ENCODE results near the gene SLC25A22. TPM values are rescaled to one million over a fixed set of nuclear protein-coding genes. Genes with fewer than 3 reads are reported as not detected.

The SLC25A22 gene
- total and polyA plus RNA-seq, 4 experiments from 2014 or later = 9.4 to 24.1 (median 18.7) TPM

DNA sequence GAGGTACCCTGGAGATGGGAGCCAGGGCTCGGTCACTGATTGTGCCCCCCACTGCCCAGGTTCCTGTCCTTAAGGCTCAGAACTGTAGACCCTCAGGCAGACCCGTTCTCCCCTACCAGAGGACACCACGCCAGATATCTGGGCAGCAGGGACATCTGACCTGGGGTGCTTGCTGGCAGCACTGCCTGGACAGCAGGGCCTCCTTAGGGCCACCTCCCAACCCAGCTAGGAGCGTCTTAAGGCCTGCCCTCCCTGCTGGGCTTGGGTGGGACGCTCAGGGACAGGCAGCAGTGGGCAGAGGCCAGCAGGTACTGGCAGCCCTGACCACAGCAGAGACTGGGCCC is 41.2 kb upstream of the SLC25A22 start:
- H3K4me3 Mint-ChIP-seq = no peak overlapping the region
- ChIA-PET CTCF (ENCODE audit: partially characterized antibody) (no interaction called here), POLR2A (ENCODE audit: partially characterized antibody) (no interaction called here)

DNA sequence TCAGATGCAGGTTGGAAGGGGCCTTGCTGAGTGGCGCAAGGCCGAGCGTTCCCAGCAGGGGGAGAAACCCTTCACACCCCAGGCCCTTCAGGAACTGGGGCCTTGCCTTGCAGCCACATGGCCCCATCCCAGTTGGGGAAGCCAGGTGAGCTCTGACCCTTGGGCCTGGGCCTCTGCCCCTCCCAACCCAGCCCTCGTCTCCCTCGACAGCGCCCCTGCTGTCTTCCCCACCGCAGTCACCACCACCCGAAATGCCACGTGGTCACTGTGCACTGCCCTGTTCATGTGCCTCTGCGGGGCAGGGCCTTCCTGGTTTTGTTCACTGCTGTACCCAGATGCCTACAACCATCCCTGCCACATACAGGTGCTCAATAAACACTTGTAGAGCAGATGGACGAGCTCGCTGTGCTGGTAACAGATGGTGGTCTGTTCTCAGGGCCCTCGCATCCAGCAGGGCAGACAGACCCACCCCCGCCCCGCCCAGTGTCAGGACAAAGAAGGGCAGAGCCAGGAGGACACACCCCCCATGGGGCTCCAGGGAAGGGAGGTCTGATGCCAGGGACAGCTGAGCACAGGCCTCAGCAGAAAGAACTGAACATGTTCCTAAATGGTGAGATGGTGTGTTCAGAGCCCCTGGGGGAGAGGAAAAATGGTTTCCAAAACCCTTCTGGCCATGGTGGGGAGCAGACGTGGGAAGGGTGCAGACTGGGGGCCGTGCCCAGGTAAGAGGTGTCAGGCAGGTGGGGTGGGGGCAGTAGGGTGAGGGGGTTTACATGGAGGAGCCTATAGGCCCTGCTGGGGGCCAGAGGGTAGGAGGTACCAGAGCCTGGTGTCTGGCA is 40.6 kb upstream of the SLC25A22 start:
- Histone ChIP-seq H3K4me1 (ENCODE audit: insufficient read depth, low read length) (peaks cover 31% of the 10 kb centered on the region), H3K9me3 (ENCODE audit: control insufficient read depth in 1 of 2, low read length in 2 of 2) (no peaks in the 10 kb centered on the region), H3K27me3 (ENCODE audit: insufficient read depth, low read length) (no peaks in the 10 kb centered on the region), H3K27ac (ENCODE audit: low read depth, low read length) (no peak overlapping the region), H3K4me3 (ENCODE audit: low read length in 2 of 2) (no peak overlapping the region), H3K36me3 (ENCODE audit: insufficient read depth, low read length) (peaks cover 13% of the 10 kb centered on the region)
- Mint-ChIP-seq H3K4me3 (peak overlapping the region in 1 of 8 donors; percentile 52), H3K27ac (peak overlapping the region in 1 of 7 donors; percentile 37), H3K4me1 (peaks cover 4 to 32% (median 14%) of the 10 kb centered on the region in 4 donors), H3K9me3 (peaks cover 0 to 1% (median 0%) of the 10 kb centered on the region in 8 donors), H3K36me3 (peaks cover 0 to 17% of the 10 kb centered on the region in 2 donors), H3K27me3 (no peaks in the 10 kb centered on the region)
- POLR2A ChIA-PET (ENCODE audit: partially characterized antibody) = interaction anchor here (0.6 kb wide), 1 partner anchor 9 kb away, joined by 3 read pairs; no protein-coding TSS in a partner anchor
- CTCF ChIA-PET (ENCODE audit: partially characterized antibody) = no interaction called here
- intact Hi-C loops (cut with micrococcal nuclease) = no loop called here
- no peak for DNase-seq

More for the DNA sequence above, 41.2 kb upstream of the SLC25A22 start:
- Histone ChIP-seq H3K4me3 (ENCODE audit: low read length in 2 of 2) (no peak overlapping the region), H3K36me3 (ENCODE audit: insufficient read depth, low read length) (peaks cover 13% of the 10 kb centered on the region), H3K27ac (ENCODE audit: low read depth, low read length) (no peak overlapping the region), H3K27me3 (ENCODE audit: insufficient read depth, low read length) (no peaks in the 10 kb centered on the region), H3K4me1 (ENCODE audit: insufficient read depth, low read length) (peaks cover 31% of the 10 kb centered on the region), H3K9me3 (ENCODE audit: control insufficient read depth in 1 of 2, low read length in 2 of 2) (no peaks in the 10 kb centered on the region)
- H3K27me3 Mint-ChIP-seq = no peaks in the 10 kb centered on the region
- H3K4me1 Mint-ChIP-seq = peaks cover 4 to 29% (median 15%) of the 10 kb centered on the region in 4 donors
- intact Hi-C loops (cut with micrococcal nuclease) = no loop called here
- no peak for DNase-seq
- H3K9me3 Mint-ChIP-seq = peaks cover 0 to 1% (median 0%) of the 10 kb centered on the region in 8 donors
- peaks cover 0 to 17% of the 10 kb centered on the region in 2 donors for H3K36me3 Mint-ChIP-seq
- peak overlapping the region in 1 of 7 donors; percentile 78 for H3K27ac Mint-ChIP-seq

DNA sequence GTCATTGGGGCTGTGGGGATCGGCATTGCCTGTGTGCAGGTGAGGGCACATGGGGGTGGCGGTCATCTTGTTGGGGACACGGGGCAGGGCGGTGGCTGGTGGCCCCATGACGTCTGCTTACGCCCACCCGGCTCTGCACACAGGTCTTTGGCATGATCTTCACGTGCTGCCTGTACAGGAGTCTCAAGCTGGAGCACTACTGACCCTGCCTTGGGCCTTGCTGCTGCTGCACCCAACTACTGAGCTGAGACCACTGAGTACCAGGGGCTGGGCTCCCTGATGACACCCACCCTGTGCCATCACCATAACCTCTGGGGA is 39.9 kb upstream of the SLC25A22 start:
- Histone ChIP-seq H3K9me3 (ENCODE audit: control insufficient read depth in 1 of 2, low read length in 2 of 2) (no peaks in the 10 kb centered on the region), H3K4me1 (ENCODE audit: insufficient read depth, low read length) (peaks cover 29% of the 10 kb centered on the region), H3K36me3 (ENCODE audit: insufficient read depth, low read length) (peaks cover 13% of the 10 kb centered on the region), H3K27me3 (ENCODE audit: insufficient read depth, low read length) (no peaks in the 10 kb centered on the region), H3K4me3 (ENCODE audit: low read length in 2 of 2) (no peak overlapping the region), H3K27ac (ENCODE audit: low read depth, low read length) (no peak overlapping the region)
- peaks cover 0 to 15% of the 10 kb centered on the region in 2 donors for H3K36me3 Mint-ChIP-seq
- POLR2A ChIA-PET (ENCODE audit: partially characterized antibody) = interaction anchor here (0.6 to 2.5 kb wide), 2 partner anchors 9 to 18 kb away, joined by 3 to 9 read pairs; partner anchors contain the start of gene PNPLA2
- H3K27ac Mint-ChIP-seq = no peak overlapping the region
- H3K27me3 Mint-ChIP-seq = no peaks in the 10 kb centered on the region
- peaks cover 0 to 1% (median 0%) of the 10 kb centered on the region in 8 donors for H3K9me3 Mint-ChIP-seq
- H3K4me1 Mint-ChIP-seq = peaks cover 4 to 29% (median 13%) of the 10 kb centered on the region in 4 donors
- intact Hi-C loops (cut with micrococcal nuclease) = no loop called here
- CTCF ChIA-PET (ENCODE audit: partially characterized antibody) = interaction anchor here (1.0 kb wide), 1 partner anchor 9 kb away, joined by 3 read pairs; no protein-coding TSS in a partner anchor
- no peak for DNase-seq
- H3K4me3 Mint-ChIP-seq = no peak overlapping the region

DNA sequence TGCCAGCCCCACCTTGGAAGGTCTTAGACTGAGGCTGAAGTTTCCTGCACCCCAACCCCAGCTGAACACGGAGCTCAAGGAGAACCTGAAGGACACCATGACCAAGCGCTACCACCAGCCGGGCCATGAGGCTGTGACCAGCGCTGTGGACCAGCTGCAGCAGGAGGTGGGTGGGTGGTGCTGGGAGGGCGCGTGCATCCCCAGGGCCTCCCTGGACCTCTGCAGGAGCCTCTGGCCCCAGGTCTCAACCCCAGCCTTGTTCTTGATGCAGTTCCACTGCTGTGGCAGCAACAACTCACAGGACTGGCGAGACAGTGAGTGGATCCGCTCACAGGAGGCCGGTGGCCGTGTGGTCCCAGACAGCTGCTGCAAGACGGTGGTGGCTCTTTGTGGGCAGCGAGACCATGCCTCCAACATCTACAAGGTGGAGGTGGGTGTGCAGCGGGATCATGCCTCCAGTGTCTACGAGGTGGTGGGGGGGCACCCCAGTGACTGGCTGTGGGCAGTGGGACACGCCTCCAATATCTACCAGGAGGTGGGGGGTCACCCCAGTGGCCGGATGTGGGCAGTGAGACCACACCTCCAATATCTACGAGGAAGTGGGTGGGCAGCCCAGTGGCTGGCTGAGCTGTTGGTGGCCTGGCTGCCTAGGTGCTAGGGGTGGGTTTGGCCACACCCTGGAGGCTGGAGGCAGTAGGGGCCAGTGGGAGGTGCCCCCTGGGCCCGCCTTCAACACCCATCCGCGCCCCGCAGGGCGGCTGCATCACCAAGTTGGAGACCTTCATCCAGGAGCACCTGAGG is 39.3 kb upstream of the SLC25A22 start:
- CTCF ChIA-PET (ENCODE audit: partially characterized antibody) = interaction anchor here (1.0 kb wide), 1 partner anchor 10 kb away, joined by 3 read pairs; no protein-coding TSS in a partner anchor
- POLR2A ChIA-PET (ENCODE audit: partially characterized antibody) = interaction anchor here (1.3 to 2.5 kb wide), 2 partner anchors 15 to 18 kb away, joined by 3 to 9 read pairs; partner anchors contain the start of gene PNPLA2
- no peak overlapping the region for H3K27ac Mint-ChIP-seq
- no peaks in the 10 kb centered on the region for H3K9me3 ChIP-seq (ENCODE audit: control insufficient read depth in 1 of 2, low read length in 2 of 2)
- H3K36me3 ChIP-seq (ENCODE audit: insufficient read depth, low read length) = peaks cover 13% of the 10 kb centered on the region
- H3K4me3 ChIP-seq (ENCODE audit: low read length in 2 of 2) = no peak overlapping the region
- H3K36me3 Mint-ChIP-seq = peaks cover 0 to 15% of the 10 kb centered on the region in 2 donors
- intact Hi-C loops (cut with micrococcal nuclease) = no loop called here
- H3K4me1 ChIP-seq (ENCODE audit: insufficient read depth, low read length) = peaks cover 30% of the 10 kb centered on the region
- H3K4me3 Mint-ChIP-seq = no peak overlapping the region
- H3K27me3 ChIP-seq (ENCODE audit: insufficient read depth, low read length) = no peaks in the 10 kb centered on the region
- H3K4me1 Mint-ChIP-seq = peaks cover 4 to 29% (median 13%) of the 10 kb centered on the region in 4 donors
- DNase-seq = no peak
- H3K9me3 Mint-ChIP-seq = peaks cover 0 to 1% (median 0%) of the 10 kb centered on the region in 8 donors
- H3K27ac ChIP-seq (ENCODE audit: low read depth, low read length) = no peak overlapping the region
- H3K27me3 Mint-ChIP-seq = no peaks in the 10 kb centered on the region

DNA sequence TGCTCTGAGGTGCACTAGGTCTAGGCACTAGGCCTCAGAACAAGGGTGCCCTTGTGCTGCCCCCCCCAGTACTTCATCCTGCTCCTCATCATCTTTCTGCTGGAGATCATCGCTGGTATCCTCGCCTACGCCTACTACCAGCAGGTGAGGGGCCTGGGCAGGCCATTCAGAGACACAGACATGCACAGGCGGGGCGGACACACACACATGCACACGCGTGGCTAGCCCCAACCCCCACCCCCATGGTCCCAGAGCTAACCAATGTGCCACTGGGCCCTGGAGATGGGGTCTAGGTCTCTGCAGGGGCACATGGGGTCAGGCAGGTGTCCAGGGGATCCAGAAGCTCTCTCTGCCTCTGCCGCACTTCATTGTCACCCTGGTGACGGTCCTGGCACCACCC is 38.6 kb upstream of the SLC25A22 start:
- H3K4me1 ChIP-seq (ENCODE audit: insufficient read depth, low read length) = peaks cover 35% of the 10 kb centered on the region
- ChIA-PET CTCF (ENCODE audit: partially characterized antibody) (no interaction called here), POLR2A (ENCODE audit: partially characterized antibody) (interaction anchor here (1.3 to 2.5 kb wide), 2 partner anchors 14 to 17 kb away, joined by 3 to 9 read pairs; partner anchors contain the start of gene PNPLA2)
- H3K27ac ChIP-seq (ENCODE audit: low read depth, low read length) = no peak overlapping the region
- Mint-ChIP-seq H3K9me3 (peaks cover 0 to 1% (median 0%) of the 10 kb centered on the region in 8 donors), H3K27ac (no peak overlapping the region), H3K36me3 (peaks cover 0 to 13% of the 10 kb centered on the region in 2 donors), H3K27me3 (no peaks in the 10 kb centered on the region), H3K4me1 (peaks cover 4 to 30% (median 14%) of the 10 kb centered on the region in 4 donors), H3K4me3 (no peak overlapping the region)
- no peak overlapping the region for H3K4me3 ChIP-seq (ENCODE audit: low read length in 2 of 2)
- H3K9me3 ChIP-seq (ENCODE audit: control insufficient read depth in 1 of 2, low read length in 2 of 2) = no peaks in the 10 kb centered on the region
- no peak for DNase-seq
- intact Hi-C loops (cut with micrococcal nuclease) = no loop called here
- no peaks in the 10 kb centered on the region for H3K27me3 ChIP-seq (ENCODE audit: insufficient read depth, low read length)
- peaks cover 13% of the 10 kb centered on the region for H3K36me3 ChIP-seq (ENCODE audit: insufficient read depth, low read length)

DNA sequence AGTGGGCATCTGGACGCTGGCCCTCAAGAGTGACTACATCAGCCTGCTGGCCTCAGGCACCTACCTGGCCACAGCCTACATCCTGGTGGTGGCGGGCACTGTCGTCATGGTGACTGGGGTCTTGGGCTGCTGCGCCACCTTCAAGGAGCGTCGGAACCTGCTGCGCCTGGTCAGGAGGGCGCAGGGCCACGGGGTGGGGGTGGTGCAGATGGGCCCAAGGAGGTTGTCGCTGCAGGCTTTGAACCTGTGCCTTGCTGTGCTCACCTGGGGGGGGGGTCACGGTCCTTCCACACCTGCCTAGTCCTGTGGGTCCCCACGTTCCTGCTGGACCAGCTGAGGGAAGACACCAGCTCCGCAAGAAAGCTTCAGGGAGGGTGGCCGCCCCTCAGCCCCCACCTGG is 38.2 kb upstream of the SLC25A22 start:
- Mint-ChIP-seq H3K36me3 (peaks cover 0 to 13% of the 10 kb centered on the region in 2 donors), H3K4me1 (peaks cover 3 to 31% (median 14%) of the 10 kb centered on the region in 4 donors), H3K27ac (no peak overlapping the region), H3K4me3 (no peak overlapping the region), H3K9me3 (peaks cover 0 to 1% (median 0%) of the 10 kb centered on the region in 8 donors), H3K27me3 (no peaks in the 10 kb centered on the region)
- intact Hi-C loops (cut with micrococcal nuclease) = no loop called here
- H3K36me3 ChIP-seq (ENCODE audit: insufficient read depth, low read length) = peaks cover 13% of the 10 kb centered on the region
- no peak overlapping the region for H3K27ac ChIP-seq (ENCODE audit: low read depth, low read length)
- no peaks in the 10 kb centered on the region for H3K9me3 ChIP-seq (ENCODE audit: control insufficient read depth in 1 of 2, low read length in 2 of 2)
- H3K4me1 ChIP-seq (ENCODE audit: insufficient read depth, low read length) = peaks cover 35% of the 10 kb centered on the region
- no peaks in the 10 kb centered on the region for H3K27me3 ChIP-seq (ENCODE audit: insufficient read depth, low read length)
- POLR2A ChIA-PET (ENCODE audit: partially characterized antibody) = interaction anchor here (1.3 to 2.5 kb wide), 2 partner anchors 13 to 17 kb away, joined by 3 to 9 read pairs; partner anchors contain the start of gene PNPLA2
- CTCF ChIA-PET (ENCODE audit: partially characterized antibody) = no interaction called here
- no peak overlapping the region for H3K4me3 ChIP-seq (ENCODE audit: low read length in 2 of 2)
- no peak for DNase-seq

Measured in CD4-positive, alpha-beta memory T cell (primary cell).